ENCODE results near the gene ZBTB48.

GRCh38 chr1:6591644-6592043 lies 11.8 kb downstream of the ZBTB48 start:
- TF ChIP-seq, protein P1, sequence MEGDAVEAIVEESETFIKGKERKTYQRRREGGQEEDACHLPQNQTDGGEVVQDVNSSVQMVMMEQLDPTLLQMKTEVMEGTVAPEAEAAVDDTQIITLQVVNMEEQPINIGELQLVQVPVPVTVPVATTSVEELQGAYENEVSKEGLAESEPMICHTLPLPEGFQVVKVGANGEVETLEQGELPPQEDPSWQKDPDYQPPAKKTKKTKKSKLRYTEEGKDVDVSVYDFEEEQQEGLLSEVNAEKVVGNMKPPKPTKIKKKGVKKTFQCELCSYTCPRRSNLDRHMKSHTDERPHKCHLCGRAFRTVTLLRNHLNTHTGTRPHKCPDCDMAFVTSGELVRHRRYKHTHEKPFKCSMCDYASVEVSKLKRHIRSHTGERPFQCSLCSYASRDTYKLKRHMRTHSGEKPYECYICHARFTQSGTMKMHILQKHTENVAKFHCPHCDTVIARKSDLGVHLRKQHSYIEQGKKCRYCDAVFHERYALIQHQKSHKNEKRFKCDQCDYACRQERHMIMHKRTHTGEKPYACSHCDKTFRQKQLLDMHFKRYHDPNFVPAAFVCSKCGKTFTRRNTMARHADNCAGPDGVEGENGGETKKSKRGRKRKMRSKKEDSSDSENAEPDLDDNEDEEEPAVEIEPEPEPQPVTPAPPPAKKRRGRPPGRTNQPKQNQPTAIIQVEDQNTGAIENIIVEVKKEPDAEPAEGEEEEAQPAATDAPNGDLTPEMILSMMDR (IDR thresholded peaks at IDR 0.05; ENCODE audit: low read depth, low read length): no peak
- no peak for TF ChIP-seq POLR2A (IDR thresholded peaks at IDR 0.05; ENCODE audit: extremely low read depth, insufficient read length)

All from NB4 (cell line).